HG03103 (cell line): ENCODE data around the gene RBL1.
"Not testable (repeated sequence)": the region's sequence is repeated elsewhere in the genome, so short reads cannot be mapped to it uniquely, and the experiment has no call there.

Experiments used
- ATAC-seq: cut with Tn5 transposase; IDR thresholded peaks from one replicate; pipeline ENCODE4 v1.9.1; 2021; ENCODE audit warnings: low read depth; ENCODE audit not compliant: unreplicated experiment

Gene RBL1, protein sequence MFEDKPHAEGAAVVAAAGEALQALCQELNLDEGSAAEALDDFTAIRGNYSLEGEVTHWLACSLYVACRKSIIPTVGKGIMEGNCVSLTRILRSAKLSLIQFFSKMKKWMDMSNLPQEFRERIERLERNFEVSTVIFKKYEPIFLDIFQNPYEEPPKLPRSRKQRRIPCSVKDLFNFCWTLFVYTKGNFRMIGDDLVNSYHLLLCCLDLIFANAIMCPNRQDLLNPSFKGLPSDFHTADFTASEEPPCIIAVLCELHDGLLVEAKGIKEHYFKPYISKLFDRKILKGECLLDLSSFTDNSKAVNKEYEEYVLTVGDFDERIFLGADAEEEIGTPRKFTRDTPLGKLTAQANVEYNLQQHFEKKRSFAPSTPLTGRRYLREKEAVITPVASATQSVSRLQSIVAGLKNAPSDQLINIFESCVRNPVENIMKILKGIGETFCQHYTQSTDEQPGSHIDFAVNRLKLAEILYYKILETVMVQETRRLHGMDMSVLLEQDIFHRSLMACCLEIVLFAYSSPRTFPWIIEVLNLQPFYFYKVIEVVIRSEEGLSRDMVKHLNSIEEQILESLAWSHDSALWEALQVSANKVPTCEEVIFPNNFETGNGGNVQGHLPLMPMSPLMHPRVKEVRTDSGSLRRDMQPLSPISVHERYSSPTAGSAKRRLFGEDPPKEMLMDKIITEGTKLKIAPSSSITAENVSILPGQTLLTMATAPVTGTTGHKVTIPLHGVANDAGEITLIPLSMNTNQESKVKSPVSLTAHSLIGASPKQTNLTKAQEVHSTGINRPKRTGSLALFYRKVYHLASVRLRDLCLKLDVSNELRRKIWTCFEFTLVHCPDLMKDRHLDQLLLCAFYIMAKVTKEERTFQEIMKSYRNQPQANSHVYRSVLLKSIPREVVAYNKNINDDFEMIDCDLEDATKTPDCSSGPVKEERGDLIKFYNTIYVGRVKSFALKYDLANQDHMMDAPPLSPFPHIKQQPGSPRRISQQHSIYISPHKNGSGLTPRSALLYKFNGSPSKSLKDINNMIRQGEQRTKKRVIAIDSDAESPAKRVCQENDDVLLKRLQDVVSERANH

DNA sequence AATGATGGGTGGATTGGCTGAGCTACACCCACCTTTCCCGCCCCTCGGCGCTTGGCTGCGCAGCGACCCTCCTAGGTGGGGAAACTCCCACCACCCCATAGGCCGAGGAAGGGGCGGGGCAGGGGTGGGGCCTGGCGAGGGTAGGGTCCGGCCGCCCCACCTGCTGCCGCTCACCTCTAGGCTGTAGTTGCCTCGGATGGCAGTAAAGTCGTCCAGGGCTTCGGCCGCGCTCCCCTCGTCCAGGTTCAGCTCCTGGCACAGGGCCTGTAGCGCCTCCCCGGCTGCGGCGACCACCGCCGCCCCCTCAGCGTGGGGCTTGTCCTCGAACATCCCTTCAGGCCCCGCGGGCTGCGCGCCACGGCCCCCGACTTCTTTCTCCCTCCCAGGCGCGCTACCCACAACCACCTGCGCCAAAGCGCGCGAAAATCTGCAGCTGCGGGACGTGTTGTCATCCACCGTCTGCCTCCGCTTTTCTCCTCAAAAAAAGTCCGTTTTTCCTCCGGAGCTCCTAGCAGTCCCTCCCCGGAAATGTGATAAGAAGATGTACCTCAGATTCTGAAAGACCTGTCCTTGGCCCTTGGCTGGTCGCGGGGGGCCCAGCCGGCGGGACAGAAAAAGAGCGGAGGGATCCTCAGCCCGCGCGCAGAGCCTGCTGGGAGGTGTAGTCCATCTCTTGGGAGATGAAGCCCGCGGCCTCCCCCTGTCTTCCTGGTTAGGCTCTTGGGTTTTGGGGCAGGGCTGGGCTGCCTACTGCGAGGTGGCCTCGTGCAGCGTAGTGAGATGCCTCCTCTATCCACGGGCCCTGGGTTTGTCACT is at the start of gene RBL1:
RBL1 (minus strand) TSS at position 399 of the 816 bp plus-strand sequence; CDS start at position 330, 69 bp downstream.
- peak; percentile 58 for ATAC-seq

DNA sequence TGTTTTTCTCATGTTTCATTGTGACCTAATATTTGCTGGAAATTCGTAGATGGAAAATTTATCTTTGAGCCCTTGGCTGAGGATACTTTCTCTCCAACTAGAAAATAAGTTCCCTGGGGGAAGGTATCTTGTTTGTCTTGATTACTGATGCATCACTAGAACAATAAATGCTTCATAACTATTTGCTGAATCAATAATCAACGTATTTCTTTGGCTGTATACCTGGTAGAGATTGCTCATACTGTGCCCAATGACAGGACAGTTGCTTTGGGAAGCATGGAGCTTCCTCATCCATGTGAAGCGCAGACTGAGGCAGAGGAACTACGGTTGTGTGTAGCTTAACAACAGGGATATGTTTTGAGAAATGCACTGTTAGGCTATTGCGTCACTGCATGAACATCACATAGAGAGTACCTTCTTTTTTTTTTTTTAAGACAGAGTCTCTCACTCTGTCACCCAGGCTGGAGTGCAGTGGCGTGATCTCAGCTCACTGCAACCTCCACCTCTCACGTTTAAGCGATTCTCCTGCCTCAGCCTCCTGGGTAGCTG is 49.1 kb upstream of the RBL1 start:
- ATAC-seq: no peak

- no peak for ATAC-seq
These were observed 46.9 kb upstream of the RBL1 start for GRCh38 chr20:37142708-37143107.

GRCh38 chr20:37137547-37137946 is 41.8 kb upstream of the RBL1 start:
- ATAC-seq: no peak

GRCh38 chr20:37133952-37134351 is 38.2 kb upstream of the RBL1 start:
- no peak for ATAC-seq

GRCh38 chr20:37131486-37131885 is 35.7 kb upstream of the RBL1 start:
- no peak for ATAC-seq

GRCh38 chr20:37128803-37129202 is 33.0 kb upstream of the RBL1 start:
- ATAC-seq: no peak

- ATAC-seq: not testable (repeated sequence)
These were observed 30.5 kb upstream of the RBL1 start for GRCh38 chr20:37126290-37126689.

GRCh38 chr20:37123441-37123840 is 27.6 kb upstream of the RBL1 start:
- no peak for ATAC-seq

- no peak for ATAC-seq
These were observed 24.7 kb upstream of the RBL1 start for GRCh38 chr20:37120497-37120896.

DNA sequence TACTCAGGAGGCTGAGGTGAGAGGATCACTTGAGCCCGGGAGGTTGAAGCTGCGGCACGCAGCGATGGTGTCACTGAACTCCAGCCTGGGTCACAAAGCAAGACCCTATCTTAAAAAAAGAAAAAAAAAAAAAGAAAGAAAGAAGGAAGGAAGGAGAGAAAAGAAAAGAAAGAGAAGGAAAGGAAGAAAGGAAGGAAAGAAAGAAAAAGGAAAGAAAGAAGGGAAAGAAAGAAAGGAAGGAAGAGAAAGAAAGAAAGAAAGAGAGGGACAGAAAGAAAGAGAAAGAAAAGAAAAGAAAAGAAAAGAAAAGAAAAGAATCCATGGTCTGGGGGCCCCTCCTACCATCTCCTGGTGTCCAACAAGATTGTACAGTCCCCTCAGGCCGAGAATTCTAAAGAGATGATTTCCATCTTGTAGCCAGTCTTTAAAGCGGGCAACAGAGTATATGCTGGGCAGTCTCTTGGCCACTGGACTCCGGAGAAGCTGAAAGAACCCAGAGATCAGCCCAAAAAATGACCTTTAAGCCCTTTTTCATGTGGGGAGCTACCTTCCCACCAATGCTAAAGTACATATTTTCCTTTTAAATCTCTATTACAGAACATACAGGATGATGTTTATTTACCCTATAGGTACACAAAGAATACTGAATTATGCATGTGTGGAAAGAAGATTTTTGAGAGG is 23.7 kb upstream of the RBL1 start:
- no peak for ATAC-seq

- ATAC-seq: no peak
These were observed 18.2 kb upstream of the RBL1 start for GRCh38 chr20:37114012-37114411.

DNA sequence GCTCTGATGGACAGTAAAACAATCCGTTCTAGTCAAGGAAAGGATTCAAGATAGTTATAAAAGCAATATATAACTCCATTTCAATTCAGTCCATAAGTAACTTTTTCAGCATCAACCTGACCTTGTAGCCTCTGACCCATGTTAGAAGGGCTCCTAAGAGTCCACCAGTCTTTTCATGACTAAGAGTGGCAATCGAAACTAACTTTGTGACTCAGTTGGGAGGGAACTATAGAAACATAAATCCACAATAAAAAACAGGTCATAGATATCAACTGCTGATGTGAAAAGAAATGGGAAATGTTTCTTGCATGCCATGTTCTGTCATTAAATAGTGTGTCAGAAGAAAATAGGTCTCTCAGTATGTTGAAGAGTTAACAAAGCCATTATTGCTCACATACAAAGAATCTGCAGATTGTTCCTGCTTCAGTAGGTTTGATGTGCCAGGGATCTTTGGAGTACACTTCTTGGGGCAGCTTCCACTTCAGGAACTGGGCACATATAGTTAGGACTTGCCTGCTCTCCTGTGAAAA is 16.2 kb upstream of the RBL1 start:
- no peak for ATAC-seq

GRCh38 chr20:37108676-37109075 is 12.9 kb upstream of the RBL1 start:
- ATAC-seq: no peak

DNA sequence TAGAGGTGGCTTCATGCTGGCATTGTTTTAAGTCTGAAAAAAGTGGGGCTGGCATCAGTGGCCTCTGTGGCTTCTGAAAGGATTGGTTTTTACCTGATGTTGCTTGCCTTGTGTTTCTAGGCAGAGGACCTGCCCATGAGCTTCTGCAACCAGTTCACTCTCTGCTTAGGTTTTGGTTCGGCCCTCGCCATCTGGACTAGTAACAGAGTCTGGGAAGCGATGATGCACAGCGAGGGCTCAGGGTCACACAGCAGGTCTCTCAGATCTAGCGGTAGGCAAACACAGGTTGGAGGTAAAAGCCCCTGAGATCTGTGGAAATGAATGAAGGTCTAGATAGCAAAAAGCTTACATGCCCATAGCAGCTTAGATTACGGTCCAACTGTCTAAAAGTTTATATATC is 6.8 kb upstream of the RBL1 start:
- ATAC-seq: no peak

- ATAC-seq: no peak
These were observed 731 bp upstream of the RBL1 start for GRCh38 chr20:37096415-37097041.

DNA sequence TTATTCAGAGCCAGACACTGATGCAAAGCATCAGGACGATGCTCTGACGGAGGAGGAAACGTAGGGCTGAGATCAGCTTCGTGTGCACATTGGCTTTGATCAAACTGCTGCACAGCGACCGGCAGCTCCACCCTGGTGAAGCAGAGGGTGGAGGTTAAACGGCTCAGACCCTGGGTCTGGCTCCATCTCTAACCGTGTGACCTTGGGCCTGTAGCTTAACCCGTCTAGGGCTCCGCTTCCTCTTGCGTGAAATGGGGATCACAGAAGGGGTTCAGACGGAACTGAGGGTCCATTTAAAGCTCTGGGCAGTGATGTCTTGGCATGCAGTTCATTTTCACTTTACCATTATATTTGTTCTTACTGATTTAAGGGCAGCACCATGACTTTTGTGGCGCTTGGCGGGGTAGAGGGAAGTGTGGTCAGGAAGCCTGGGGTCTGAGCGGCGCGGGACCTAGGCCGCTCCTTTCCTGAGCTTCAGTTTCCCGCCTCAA is 644 bp downstream of the RBL1 start:
- ATAC-seq: peak; percentile 13

GRCh38 chr20:37090407-37090806 is 5.4 kb downstream of the RBL1 start:
- no peak for ATAC-seq
